Measurements from ENCODE around the gene LDLRAD4.

LDLRAD4 gene

GRCh38 chr18:13388586-13389490 lies 170.3 kb downstream of the LDLRAD4 start:
- TF ChIP-seq CTCF (conservative IDR thresholded peaks at IDR 0.05; ENCODE audit: low read depth, low read length) = no peak
- no peaks in the 10 kb centered on the region for H3K79me2 ChIP-seq (ENCODE audit: insufficient read depth, low read depth)
- no peaks in the 10 kb centered on the region for H3K27me3 ChIP-seq (ENCODE audit: insufficient read depth, low read depth)
- H3K27ac ChIP-seq = no peak overlapping the region
- H3K4me1 ChIP-seq (ENCODE audit: low read depth, poor library complexity, severe bottlenecking) = no peaks in the 10 kb centered on the region
- H2AFZ ChIP-seq (ENCODE audit: low read depth) = no peak overlapping the region
- no peaks in the 10 kb centered on the region for H4K20me1 ChIP-seq (ENCODE audit: insufficient read depth)
- no peaks in the 10 kb centered on the region for H3K36me3 ChIP-seq (ENCODE audit: insufficient read depth)
- no peak overlapping the region for H3K9ac ChIP-seq
- no peak overlapping the region for H3K4me2 ChIP-seq
- no peak overlapping the region for H3K4me3 ChIP-seq (IDR thresholded peaks at IDR 0.05; ENCODE audit: insufficient read depth, low read depth, low read length)

- no peaks in the 10 kb centered on the region for H4K20me1 ChIP-seq (ENCODE audit: insufficient read depth)
Measured at GRCh38 chr18:13389491-13390131, 171.1 kb downstream of the LDLRAD4 start.

GRCh38 chr18:13390196-13390595 lies 171.6 kb downstream of the LDLRAD4 start:
- Histone ChIP-seq H3K27me3 (ENCODE audit: insufficient read depth, low read depth) (no peaks in the 10 kb centered on the region), H4K20me1 (ENCODE audit: insufficient read depth) (no peaks in the 10 kb centered on the region), H3K4me3 (IDR thresholded peaks at IDR 0.05; ENCODE audit: insufficient read depth, low read depth, low read length) (no peak overlapping the region), H3K36me3 (ENCODE audit: insufficient read depth) (no peaks in the 10 kb centered on the region), H3K9ac (no peak overlapping the region), H3K4me1 (ENCODE audit: low read depth, poor library complexity, severe bottlenecking) (no peaks in the 10 kb centered on the region), H3K27ac (no peak overlapping the region), H2AFZ (ENCODE audit: low read depth) (no peak overlapping the region), H3K4me2 (no peak overlapping the region), H3K79me2 (ENCODE audit: insufficient read depth, low read depth) (no peaks in the 10 kb centered on the region)
- TF ChIP-seq CTCF (conservative IDR thresholded peaks at IDR 0.05; ENCODE audit: low read depth, low read length) = no peak

More at GRCh38 chr18:13389491-13390131, 171.1 kb downstream of the LDLRAD4 start:
- Histone ChIP-seq H3K9ac (no peak overlapping the region), H3K79me2 (ENCODE audit: insufficient read depth, low read depth) (no peaks in the 10 kb centered on the region), H3K4me1 (ENCODE audit: low read depth, poor library complexity, severe bottlenecking) (no peaks in the 10 kb centered on the region), H3K36me3 (ENCODE audit: insufficient read depth) (no peaks in the 10 kb centered on the region), H3K4me3 (IDR thresholded peaks at IDR 0.05; ENCODE audit: insufficient read depth, low read depth, low read length) (no peak overlapping the region), H2AFZ (ENCODE audit: low read depth) (no peak overlapping the region), H3K27ac (no peak overlapping the region), H3K4me2 (no peak overlapping the region), H3K27me3 (ENCODE audit: insufficient read depth, low read depth) (no peaks in the 10 kb centered on the region)
- no peak for TF ChIP-seq CTCF (conservative IDR thresholded peaks at IDR 0.05; ENCODE audit: low read depth, low read length)

- Histone ChIP-seq H3K27ac (no peak overlapping the region), H3K4me1 (ENCODE audit: low read depth, poor library complexity, severe bottlenecking) (no peaks in the 10 kb centered on the region), H3K79me2 (ENCODE audit: insufficient read depth, low read depth) (no peaks in the 10 kb centered on the region), H3K4me3 (IDR thresholded peaks at IDR 0.05; ENCODE audit: insufficient read depth, low read depth, low read length) (no peak overlapping the region), H3K36me3 (ENCODE audit: insufficient read depth) (no peaks in the 10 kb centered on the region), H3K9ac (no peak overlapping the region), H3K27me3 (ENCODE audit: insufficient read depth, low read depth) (no peaks in the 10 kb centered on the region), H2AFZ (ENCODE audit: low read depth) (no peak overlapping the region), H3K4me2 (no peak overlapping the region), H4K20me1 (ENCODE audit: insufficient read depth) (no peaks in the 10 kb centered on the region)
- no peak for TF ChIP-seq CTCF (conservative IDR thresholded peaks at IDR 0.05; ENCODE audit: low read depth, low read length)
Measured at GRCh38 chr18:13390711-13391110, 172.2 kb downstream of the LDLRAD4 start.
